H1 (cell line): ENCODE results near the gene SLC9A3. TPM values are rescaled to one million over a fixed set of nuclear protein-coding genes. Genes with fewer than 3 reads are reported as not detected.

Experiments
- GABPA ChIP-seq: IDR thresholded peaks from 2 replicates; pipeline ENCODE4 v1.6.1; 2011; ENCODE audit warnings: mild to moderate bottlenecking, low read length, moderate library complexity, borderline replicate concordance; ENCODE audit not compliant: insufficient read depth
- GTF2F1 ChIP-seq: IDR thresholded peaks from 2 replicates; pipeline ENCODE4 v1.6.1; 2012; ENCODE audit warnings: low read depth, low read length, improper control_type of control experiment, borderline replicate concordance
- HDAC2 ChIP-seq, 2 experiments: fragments of 300-600 bp in 1 of 2; sonication (generic) in 1 of 2; IDR thresholded peaks; 2 replicates each; pipeline ENCODE4 v1.6.1; 2011 to 2012; ENCODE audit warnings: low read depth in 2 of 2, low read length in 2 of 2, mild to moderate bottlenecking in 2 of 2, moderate library complexity in 2 of 2, borderline replicate concordance in 1 of 2, inconsistent platforms in 1 of 2
- HDAC6 ChIP-seq: IDR thresholded peaks from one replicate; pipeline ENCODE4 v1.7.1; 2012; ENCODE audit warnings: low read depth, mild to moderate bottlenecking, inconsistent platforms, low read length, moderate library complexity
- MAX ChIP-seq: IDR thresholded peaks from 2 replicates; pipeline ENCODE4 v1.6.1; 2012; ENCODE audit warnings: inconsistent platforms
- RXRA ChIP-seq: IDR thresholded peaks from 2 replicates; pipeline ENCODE4 v1.6.1; 2011; ENCODE audit warnings: low read depth, mild to moderate bottlenecking, low read length, moderate library complexity; ENCODE audit not compliant: insufficient read depth
- TAF1 ChIP-seq: IDR thresholded peaks from 2 replicates; pipeline ENCODE4 v1.6.1; 2011; ENCODE audit warnings: mild to moderate bottlenecking, low read depth, low read length
- polyA plus RNA-seq, 7 experiments: library from polyadenylated mRNA; depleted of rRNA in 3 of 7; stranded (reverse) in 5 of 7; unstranded in 2 of 7; fragments of >200 nt in 5 of 7; fragments of 200-250 nt in 2 of 7; gene quantifications; 1 replicate in 5 of 7; 2 replicates in 1 of 7; 4 replicates in 1 of 7; pipeline versions ENCODE4 v1.2.1 to v1.2.3, GENCODE V29; 2011 to 2013; ENCODE audit warnings: missing spikeins in 2 of 7, mixed read lengths in 2 of 7
- total RNA-seq: library from RNA; stranded (reverse); fragmentation: NEBNext Ultra II Directional; extraction: Animal tissue kit (Norgen Biotek cat#: 25700); gene quantifications from 2 replicates; pipeline ENCODE4 v1.2.1, GENCODE V29; 2021

Gene SLC9A3
- total and polyA plus RNA-seq, 2 of the 8 experiments (the other 6 are each of a cell fraction or from before 2014, with no cell fraction given): 0.95 to 1.0 TPM

DNA sequence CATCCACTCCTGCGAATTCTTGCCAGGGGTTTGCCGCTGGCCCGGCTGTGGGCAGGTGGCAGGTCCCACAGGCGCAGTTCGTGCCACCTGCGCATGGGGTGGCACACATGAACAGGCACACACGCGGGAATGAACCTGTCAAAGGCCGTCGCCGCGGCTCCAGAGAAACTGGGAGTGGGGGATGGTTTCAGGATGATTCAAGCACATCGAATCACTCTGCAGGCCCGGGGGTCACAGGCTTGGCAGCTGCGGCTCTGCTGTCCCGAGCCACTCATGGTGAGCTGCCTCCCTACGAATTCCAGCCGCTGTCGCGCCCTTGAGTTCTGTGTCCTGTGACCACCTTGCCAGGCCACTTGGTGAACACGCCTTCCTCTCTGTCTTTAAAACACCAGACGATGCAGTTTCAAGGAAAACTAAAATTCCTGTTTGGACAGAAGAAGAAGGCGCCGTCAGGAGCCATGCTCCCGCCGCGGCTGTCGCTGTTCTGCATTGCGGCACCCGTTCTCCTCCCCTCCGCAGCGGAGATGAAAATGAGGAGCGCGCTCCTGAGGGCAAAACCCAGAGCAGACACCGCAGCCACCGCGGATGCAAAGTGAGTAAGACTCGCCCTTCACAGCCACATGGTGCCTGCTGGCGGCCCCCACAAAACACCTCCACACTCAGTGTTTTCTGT is 96.7 kb downstream of the SLC9A3 start (continued):
- TF ChIP-seq HDAC2 (IDR thresholded peaks at IDR 0.05; ENCODE audit: borderline replicate concordance in 1 of 2, low read depth in 2 of 2, low read length in 2 of 2) (no peak), MAX (no peak), TAF1 (no peak), GTF2F1 (no peak), RXRA (no peak), GABPA (no peak), HDAC6 (no peak)
- TF ChIP-seq, all 59 proteins: peak for 0
